CD4-positive, CD25-positive, alpha-beta regulatory T cell (primary cell): ENCODE measurements around the gene SHC3. TPM values are rescaled to one million over a fixed set of nuclear protein-coding genes. Genes with fewer than 3 reads are reported as not detected.
A peak's percentile ranks its signal among the peaks of the same experiment; 100 is the strongest.

Source experiments
- ATAC-seq, 2 donors: fragments of 150-1000 bp; cut with Tn5 transposase; one replicate each; pipeline ENCODE4 v1.10.0; 2021; ENCODE audit warnings: low read depth in 2 of 2, moderate number of reproducible peaks in 2 of 2, moderate library complexity in 1 of 2
- DNase-seq, 3 donors: peaks; one replicate each; pipeline versions ENCODE4 v3.0.0 to v3.0.0-alpha.2; 2012 to 2022; ENCODE audit warnings: mixed read lengths in 1 of 3
- H3K27ac ChIP-seq: one replicate; pipeline ENCODE4 v1.7.0; 2013; ENCODE audit warnings: mild to moderate bottlenecking, low read length; ENCODE audit not compliant: insufficient read depth, poor library complexity, severe bottlenecking
- H3K27me3 ChIP-seq: one replicate; pipeline ENCODE4 v1.7.0; 2013; ENCODE audit warnings: low read length; ENCODE audit not compliant: control insufficient read depth, insufficient read depth
- H3K36me3 ChIP-seq: one replicate; pipeline ENCODE4 v1.7.0; 2013; ENCODE audit warnings: mild to moderate bottlenecking, low read length, moderate library complexity; ENCODE audit not compliant: control insufficient read depth, insufficient read depth
- H3K4me1 ChIP-seq: 2 replicates; pipeline ENCODE4 v1.7.0; 2013; ENCODE audit warnings: mild to moderate bottlenecking, low read length; ENCODE audit not compliant: insufficient read depth, control insufficient read depth, poor library complexity, severe bottlenecking
- H3K4me3 ChIP-seq: one replicate; pipeline ENCODE4 v1.7.0; 2013; ENCODE audit warnings: low read depth, mild to moderate bottlenecking, low read length, moderate library complexity
- H3K9me3 ChIP-seq, 2 experiments: 1 replicate in 1 of 2; 2 replicates in 1 of 2; pipeline ENCODE4 v1.7.0; 2013; ENCODE audit warnings: low read length in 2 of 2, mild to moderate bottlenecking in 1 of 2, moderate library complexity in 1 of 2; ENCODE audit not compliant: control insufficient read depth in 2 of 2
- H3K27ac Mint-ChIP-seq, 3 donors: one replicate each; pipeline ENCODE4 v1.8.0; 2020 to 2022; ENCODE audit warnings: mild to moderate bottlenecking in 3 of 3, mixed read lengths in 3 of 3, moderate library complexity in 2 of 3
- H3K27me3 Mint-ChIP-seq: one replicate; pipeline ENCODE4 v1.8.0; 2022; ENCODE audit warnings: mild to moderate bottlenecking, mixed read lengths
- H3K36me3 Mint-ChIP-seq: one replicate; pipeline ENCODE4 v1.8.0; 2020; ENCODE audit warnings: mixed read lengths
- H3K4me1 Mint-ChIP-seq, 4 donors: one replicate each; pipeline ENCODE4 v1.8.0; 2020 to 2022; ENCODE audit warnings: mixed read lengths in 4 of 4, mild to moderate bottlenecking in 1 of 4
- H3K4me3 Mint-ChIP-seq, 4 donors: one replicate each; pipeline ENCODE4 v1.8.0; 2020 to 2022; ENCODE audit warnings: mild to moderate bottlenecking in 4 of 4, mixed read lengths in 4 of 4, moderate library complexity in 3 of 4
- H3K9me3 Mint-ChIP-seq, 7 donors: one replicate each; pipeline ENCODE4 v1.8.0; 2020 to 2022; ENCODE audit warnings: mixed read lengths in 7 of 7, mild to moderate bottlenecking in 3 of 7, moderate library complexity in 2 of 7
- polyA plus RNA-seq, 4 donors: library from polyadenylated mRNA; unstranded; fragments of 300-500 nt; fragmentation: Illumina TruSeq; gene quantifications; one replicate each; pipeline ENCODE4 v1.2.3, GENCODE V29; 2021
- total RNA-seq: library from RNA; stranded (reverse); gene quantifications from one replicate; pipeline ENCODE4 v1.2.3, GENCODE V29; 2022

The SHC3 gene
- total and polyA plus RNA-seq, 5 donors from 2014 or later, result not detected

GRCh38 chr9:89195131-89195797, 16.6 kb upstream of the SHC3 start:
- peaks cover 0 to 13% (median 2%) of the 10 kb centered on the region in 7 donors for H3K9me3 Mint-ChIP-seq
- peaks cover 6% of the 10 kb centered on the region for H3K36me3 Mint-ChIP-seq
- peaks cover 2% of the 10 kb centered on the region for H3K27me3 ChIP-seq
- no peaks in the 10 kb centered on the region for H3K4me1 ChIP-seq
- ATAC-seq, result no peak
- H3K27me3 Mint-ChIP-seq, result peaks cover 22% of the 10 kb centered on the region
- no peak overlapping the region for H3K4me3 Mint-ChIP-seq
- no peak overlapping the region for H3K4me3 ChIP-seq
- no peaks in the 10 kb centered on the region for H3K4me1 Mint-ChIP-seq
- H3K27ac ChIP-seq, result no peak overlapping the region
- DNase-seq, result no peak
- H3K27ac Mint-ChIP-seq, result no peak overlapping the region
- peaks cover 8 to 14% of the 10 kb centered on the region in 2 experiments for H3K9me3 ChIP-seq
- no peaks in the 10 kb centered on the region for H3K36me3 ChIP-seq

GRCh38 chr9:89194421-89195130, 16.0 kb upstream of the SHC3 start:
- Histone ChIP-seq H3K36me3 (no peaks in the 10 kb centered on the region), H3K9me3 (peaks cover 8 to 14% of the 10 kb centered on the region in 2 experiments), H3K27me3 (peaks cover 2% of the 10 kb centered on the region), H3K27ac (no peak overlapping the region), H3K4me3 (no peak overlapping the region), H3K4me1 (no peaks in the 10 kb centered on the region)
- ATAC-seq (no peak), DNase-seq (no peak)
- Mint-ChIP-seq H3K4me3 (no peak overlapping the region), H3K4me1 (no peaks in the 10 kb centered on the region), H3K36me3 (peaks cover 6% of the 10 kb centered on the region), H3K27ac (peak overlapping the region in 1 of 3 donors; percentile 35), H3K9me3 (peaks cover 0 to 13% (median 2%) of the 10 kb centered on the region in 7 donors), H3K27me3 (peaks cover 28% of the 10 kb centered on the region)

GRCh38 chr9:89191004-89191403, 12.4 kb upstream of the SHC3 start:
- H3K36me3 Mint-ChIP-seq, result peaks cover 4% of the 10 kb centered on the region
- ATAC-seq (no peak), DNase-seq (no peak)
- H3K4me3 Mint-ChIP-seq, result no peak overlapping the region
- Histone ChIP-seq H3K9me3 (peaks cover 5% of the 10 kb centered on the region in 2 experiments), H3K4me1 (no peaks in the 10 kb centered on the region), H3K27me3 (peaks cover 7% of the 10 kb centered on the region), H3K27ac (no peak overlapping the region), H3K36me3 (no peaks in the 10 kb centered on the region), H3K4me3 (no peak overlapping the region)
- H3K27ac Mint-ChIP-seq, result peak overlapping the region in 1 of 3 donors; percentile 34
- H3K27me3 Mint-ChIP-seq, result peaks cover 35% of the 10 kb centered on the region
- H3K4me1 Mint-ChIP-seq, result no peaks in the 10 kb centered on the region
- peaks cover 0 to 4% (median 0%) of the 10 kb centered on the region in 7 donors for H3K9me3 Mint-ChIP-seq

GRCh38 chr9:89189215-89189614, 10.6 kb upstream of the SHC3 start:
- H3K4me1 Mint-ChIP-seq, result no peaks in the 10 kb centered on the region
- ATAC-seq (no peak), DNase-seq (no peak)
- peaks cover 0 to 6% (median 0%) of the 10 kb centered on the region in 7 donors for H3K9me3 Mint-ChIP-seq
- H3K36me3 Mint-ChIP-seq, result peaks cover 9% of the 10 kb centered on the region
- no peak overlapping the region for H3K27ac Mint-ChIP-seq
- H3K4me3 Mint-ChIP-seq, result no peak overlapping the region
- H3K27me3 Mint-ChIP-seq, result peaks cover 29% of the 10 kb centered on the region
- Histone ChIP-seq H3K4me3 (no peak overlapping the region), H3K27me3 (peaks cover 7% of the 10 kb centered on the region), H3K4me1 (no peaks in the 10 kb centered on the region), H3K9me3 (peaks cover 5% of the 10 kb centered on the region in 2 experiments), H3K27ac (no peak overlapping the region), H3K36me3 (no peaks in the 10 kb centered on the region)

GRCh38 chr9:89187950-89188349, 9.3 kb upstream of the SHC3 start:
- H3K36me3 Mint-ChIP-seq, result peaks cover 9% of the 10 kb centered on the region

GRCh38 chr9:89187541-89187940, 8.9 kb upstream of the SHC3 start:
- peaks cover 0 to 5% (median 0%) of the 10 kb centered on the region in 7 donors for H3K9me3 Mint-ChIP-seq
- H3K27ac ChIP-seq, result no peak overlapping the region
- H3K9me3 ChIP-seq, result peaks cover 3 to 5% of the 10 kb centered on the region in 2 experiments
- H3K27me3 Mint-ChIP-seq, result peaks cover 16% of the 10 kb centered on the region
- H3K36me3 ChIP-seq, result no peaks in the 10 kb centered on the region
- H3K4me3 Mint-ChIP-seq, result peak overlapping the region in 1 of 4 donors; percentile 82
- no peak overlapping the region for H3K27ac Mint-ChIP-seq
- H3K27me3 ChIP-seq, result peaks cover 7% of the 10 kb centered on the region
- no peaks in the 10 kb centered on the region for H3K4me1 ChIP-seq
- no peaks in the 10 kb centered on the region for H3K4me1 Mint-ChIP-seq
- ATAC-seq (no peak), DNase-seq (no peak)
- peaks cover 9% of the 10 kb centered on the region for H3K36me3 Mint-ChIP-seq
- no peak overlapping the region for H3K4me3 ChIP-seq

More at GRCh38 chr9:89187950-89188349, 9.3 kb upstream of the SHC3 start:
- no peaks in the 10 kb centered on the region for H3K4me1 ChIP-seq
- H3K27ac Mint-ChIP-seq, result no peak overlapping the region
- no peaks in the 10 kb centered on the region for H3K36me3 ChIP-seq
- ATAC-seq (no peak), DNase-seq (no peak)
- H3K27me3 Mint-ChIP-seq, result peaks cover 16% of the 10 kb centered on the region
- H3K4me1 Mint-ChIP-seq, result no peaks in the 10 kb centered on the region
- peak overlapping the region in 1 of 4 donors; percentile 82 for H3K4me3 Mint-ChIP-seq
- H3K4me3 ChIP-seq, result no peak overlapping the region
- peaks cover 0 to 4% (median 0%) of the 10 kb centered on the region in 7 donors for H3K9me3 Mint-ChIP-seq
- H3K9me3 ChIP-seq, result peaks cover 5% of the 10 kb centered on the region in 2 experiments
- H3K27me3 ChIP-seq, result peaks cover 7% of the 10 kb centered on the region
- no peak overlapping the region for H3K27ac ChIP-seq

- Mint-ChIP-seq H3K27me3 (peaks cover 16% of the 10 kb centered on the region), H3K4me3 (no peak overlapping the region), H3K9me3 (peaks cover 0 to 5% (median 0%) of the 10 kb centered on the region in 7 donors), H3K27ac (no peak overlapping the region), H3K4me1 (no peaks in the 10 kb centered on the region), H3K36me3 (peaks cover 9% of the 10 kb centered on the region)
- ATAC-seq (no peak), DNase-seq (no peak)
- Histone ChIP-seq H3K27ac (no peak overlapping the region), H3K4me1 (no peaks in the 10 kb centered on the region), H3K36me3 (no peaks in the 10 kb centered on the region), H3K27me3 (peaks cover 7% of the 10 kb centered on the region), H3K9me3 (peaks cover 0 to 2% of the 10 kb centered on the region in 2 experiments), H3K4me3 (no peak overlapping the region)
Measured at GRCh38 chr9:89186960-89187359, 8.3 kb upstream of the SHC3 start.
